Activated T-helper 17 cell treated with anti-CD3 and anti-CD28 coated beads, Interleukin-2, amount 50 U/mL, for 72 hours (primary cell): Measurements from ENCODE around the gene TP53I11. TPM values are rescaled to one million over a fixed set of nuclear protein-coding genes. Genes with fewer than 3 reads are reported as not detected.

Experiments used
- ATAC-seq: fragments of 150-1000 bp; cut with Tn5 transposase; replicated peaks from 2 replicates; pipeline ENCODE4 v1.10.0; 2021; ENCODE audit warnings: mild to moderate bottlenecking, moderate library complexity
- H3K27ac Mint-ChIP-seq: one replicate; pipeline ENCODE4 v1.8.0; 2022; ENCODE audit warnings: mixed read lengths
- H3K27me3 Mint-ChIP-seq: one replicate; pipeline ENCODE4 v1.8.0; 2022; ENCODE audit warnings: mixed read lengths
- H3K36me3 Mint-ChIP-seq: one replicate; pipeline ENCODE4 v1.8.0; 2022; ENCODE audit warnings: low read depth, mild to moderate bottlenecking, mixed read lengths
- H3K4me1 Mint-ChIP-seq: one replicate; pipeline ENCODE4 v1.8.0; 2022; ENCODE audit warnings: mixed read lengths
- H3K4me3 Mint-ChIP-seq: one replicate; pipeline ENCODE4 v1.8.0; 2022; ENCODE audit warnings: mild to moderate bottlenecking, mixed read lengths
- H3K9me3 Mint-ChIP-seq: one replicate; pipeline ENCODE4 v1.8.0; 2022; ENCODE audit warnings: mixed read lengths
- total RNA-seq, 2 donors: library from RNA; stranded (reverse); gene quantifications; one replicate each; pipeline ENCODE4 v1.2.3, GENCODE V29; 2022

TP53I11 gene, protein sequence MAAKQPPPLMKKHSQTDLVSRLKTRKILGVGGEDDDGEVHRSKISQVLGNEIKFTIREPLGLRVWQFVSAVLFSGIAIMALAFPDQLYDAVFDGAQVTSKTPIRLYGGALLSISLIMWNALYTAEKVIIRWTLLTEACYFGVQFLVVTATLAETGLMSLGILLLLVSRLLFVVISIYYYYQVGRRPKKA
- 1 to 10 TPM; 3.8 to 6.4 TPM for total RNA-seq

DNA sequence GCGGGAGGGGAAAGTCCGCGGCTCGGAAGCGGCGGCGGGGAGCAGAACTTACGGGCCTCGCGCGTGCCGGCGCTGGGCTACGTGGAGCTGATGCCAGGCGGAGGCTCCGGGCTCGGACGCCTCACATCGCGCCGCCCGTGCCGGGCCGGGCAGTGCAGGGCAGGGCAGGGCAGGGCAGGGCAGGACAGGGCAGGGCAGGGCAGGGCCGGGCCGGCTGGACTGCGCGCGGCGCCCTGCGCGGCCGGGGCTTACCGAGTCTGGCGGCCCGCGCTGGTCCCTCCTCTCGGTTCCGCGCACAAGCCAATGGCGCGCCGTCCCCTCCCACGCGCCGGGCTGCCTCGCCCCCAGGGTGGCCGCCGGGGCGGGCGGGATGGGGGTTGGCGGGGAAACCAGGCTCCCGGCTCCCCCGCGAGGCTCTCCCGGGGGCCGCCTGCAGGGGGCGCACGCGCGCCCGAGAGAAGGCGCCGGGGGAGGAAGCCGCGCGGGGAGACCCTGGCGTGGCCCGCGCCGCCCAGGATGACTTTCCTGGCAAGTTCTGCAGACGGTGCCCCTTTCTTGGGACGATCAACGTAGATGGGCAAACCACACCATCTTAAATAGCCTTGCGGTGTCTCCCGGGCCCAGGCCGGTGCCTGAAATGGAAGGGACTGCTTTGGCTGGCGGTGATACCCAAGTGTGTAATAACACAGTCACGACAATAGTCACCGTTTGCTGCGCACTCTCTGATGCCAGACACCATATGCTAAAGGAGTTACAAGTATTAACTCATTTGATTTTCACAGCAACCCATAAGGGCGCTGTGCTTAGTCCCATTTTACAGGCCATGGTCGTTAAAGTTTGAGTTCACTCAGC is at the start of gene TP53I11:
Gene TP53I11 (minus strand): TSS at position 259 of the 852 bp plus-strand sequence. CDS start 12,548 bp downstream, outside the sequence.
- H3K27ac Mint-ChIP-seq: no peak within 1 kb of the TSS
- peak; percentile 79 for ATAC-seq
- peaks cover 19% of the 10 kb centered on the region for H3K27me3 Mint-ChIP-seq
- H3K4me1 Mint-ChIP-seq: peaks cover 4% of the 10 kb centered on the region
- no peaks in the 10 kb centered on the region for H3K9me3 Mint-ChIP-seq
- no peaks in the 10 kb centered on the region for H3K36me3 Mint-ChIP-seq
- peak within 1 kb of the TSS; percentile 61 for H3K4me3 Mint-ChIP-seq

- Mint-ChIP-seq H3K9me3 (no peaks in the 10 kb centered on the region), H3K27me3 (peaks cover 14% of the 10 kb centered on the region), H3K27ac (no peak overlapping the region), H3K4me1 (no peaks in the 10 kb centered on the region), H3K36me3 (no peaks in the 10 kb centered on the region), H3K4me3 (no peak overlapping the region)
- ATAC-seq: no peak
Observed at GRCh38 chr11:44999068-44999467, 48.4 kb upstream of the TP53I11 start.

DNA sequence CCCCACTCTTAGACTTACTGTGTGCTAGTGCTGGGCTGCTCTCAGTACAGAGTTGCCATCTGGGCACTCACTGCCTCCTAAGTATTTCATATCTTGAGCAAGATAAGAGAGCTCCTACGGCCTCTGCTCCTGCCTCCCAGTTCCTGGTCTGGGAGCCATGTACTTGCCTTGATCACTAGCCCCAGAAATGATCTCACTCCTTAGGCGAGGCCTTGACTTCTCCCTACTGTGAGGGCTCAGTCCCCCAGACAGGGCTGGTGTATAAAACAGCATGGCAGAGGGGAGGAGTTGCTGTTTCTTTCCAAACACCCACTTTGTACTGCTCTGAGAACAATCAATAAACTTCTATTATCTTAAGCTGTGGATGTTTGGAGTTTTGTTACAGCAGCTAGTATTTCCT is 47.4 kb upstream of the TP53I11 start:
- no peaks in the 10 kb centered on the region for H3K4me1 Mint-ChIP-seq
- no peak for ATAC-seq
- no peak overlapping the region for H3K4me3 Mint-ChIP-seq
- no peak overlapping the region for H3K27ac Mint-ChIP-seq
- H3K9me3 Mint-ChIP-seq: no peaks in the 10 kb centered on the region
- peaks cover 10% of the 10 kb centered on the region for H3K27me3 Mint-ChIP-seq
- H3K36me3 Mint-ChIP-seq: no peaks in the 10 kb centered on the region

DNA sequence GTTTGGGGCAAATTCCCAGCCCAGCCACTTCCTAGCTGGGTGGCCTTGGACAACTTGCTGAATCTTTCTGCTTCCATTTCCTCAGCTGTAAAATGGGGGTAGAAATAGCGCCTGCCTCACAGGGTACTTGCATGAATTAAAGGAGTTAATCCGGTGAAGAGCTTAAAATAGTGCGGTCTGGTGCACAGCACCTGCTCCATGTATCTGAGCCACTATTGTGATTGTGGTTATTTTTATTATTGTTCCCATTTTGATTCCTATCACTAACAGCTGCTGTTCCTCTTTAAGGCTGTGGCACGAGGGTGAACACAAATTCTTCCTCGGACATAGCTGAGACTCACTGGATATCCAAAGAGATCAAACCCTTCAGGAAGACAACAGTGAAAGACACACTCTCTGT is 46.9 kb upstream of the TP53I11 start:
- ATAC-seq: no peak
- no peak overlapping the region for H3K4me3 Mint-ChIP-seq
- H3K4me1 Mint-ChIP-seq: no peaks in the 10 kb centered on the region
- no peak overlapping the region for H3K27ac Mint-ChIP-seq
- no peaks in the 10 kb centered on the region for H3K9me3 Mint-ChIP-seq
- H3K36me3 Mint-ChIP-seq: no peaks in the 10 kb centered on the region
- H3K27me3 Mint-ChIP-seq: peaks cover 7% of the 10 kb centered on the region

DNA sequence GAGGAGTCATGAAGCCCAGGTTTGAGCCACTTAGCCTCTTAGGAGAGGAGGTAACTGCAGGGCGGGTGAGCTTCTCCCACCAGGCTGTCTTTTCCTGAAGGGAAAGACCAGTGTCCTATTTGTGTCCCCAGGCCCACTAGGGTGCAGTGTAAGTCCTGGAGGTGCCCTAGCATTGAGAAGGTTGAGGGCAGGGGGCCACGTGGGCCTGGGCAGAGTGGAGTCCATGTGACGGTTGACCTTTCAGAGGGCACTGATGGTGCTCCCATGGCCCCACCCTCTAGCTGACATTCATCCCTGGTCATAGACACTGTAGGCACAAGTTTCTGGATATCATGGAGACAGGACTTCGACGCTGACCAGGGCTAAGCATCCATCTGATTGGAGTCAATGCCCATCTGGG is 44.1 kb upstream of the TP53I11 start:
- ATAC-seq: no peak
- Mint-ChIP-seq H3K4me1 (no peaks in the 10 kb centered on the region), H3K4me3 (no peak overlapping the region), H3K36me3 (no peaks in the 10 kb centered on the region), H3K9me3 (no peaks in the 10 kb centered on the region), H3K27ac (no peak overlapping the region), H3K27me3 (peaks cover 3% of the 10 kb centered on the region)

GRCh38 chr11:44993971-44994704 is 43.5 kb upstream of the TP53I11 start:
- H3K4me3 Mint-ChIP-seq: no peak overlapping the region
- peaks cover 3% of the 10 kb centered on the region for H3K27me3 Mint-ChIP-seq
- H3K36me3 Mint-ChIP-seq: no peaks in the 10 kb centered on the region
- no peak overlapping the region for H3K27ac Mint-ChIP-seq
- no peaks in the 10 kb centered on the region for H3K4me1 Mint-ChIP-seq
- no peak for ATAC-seq
- H3K9me3 Mint-ChIP-seq: no peaks in the 10 kb centered on the region

DNA sequence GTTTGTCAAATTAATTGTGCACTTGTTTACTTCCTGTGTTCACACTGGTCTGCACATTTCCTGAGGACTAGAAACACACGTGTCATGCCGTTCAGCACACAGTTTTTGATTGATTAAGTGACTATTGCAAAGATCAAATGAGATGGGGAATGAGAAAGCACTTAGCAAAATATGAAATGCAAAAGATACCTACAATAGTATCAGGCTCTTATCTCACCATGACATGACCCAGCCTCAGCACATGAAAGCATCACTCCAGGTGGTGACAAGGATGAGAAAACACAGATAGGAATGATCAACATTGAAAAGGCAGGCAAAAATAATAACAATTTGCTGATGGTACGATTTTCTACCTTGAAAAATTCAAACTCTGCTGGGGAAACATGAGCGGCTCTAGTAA is 42.1 kb upstream of the TP53I11 start:
- Mint-ChIP-seq H3K4me3 (no peak overlapping the region), H3K27ac (no peak overlapping the region), H3K9me3 (no peaks in the 10 kb centered on the region), H3K4me1 (no peaks in the 10 kb centered on the region), H3K27me3 (peaks cover 3% of the 10 kb centered on the region), H3K36me3 (no peaks in the 10 kb centered on the region)
- no peak for ATAC-seq

DNA sequence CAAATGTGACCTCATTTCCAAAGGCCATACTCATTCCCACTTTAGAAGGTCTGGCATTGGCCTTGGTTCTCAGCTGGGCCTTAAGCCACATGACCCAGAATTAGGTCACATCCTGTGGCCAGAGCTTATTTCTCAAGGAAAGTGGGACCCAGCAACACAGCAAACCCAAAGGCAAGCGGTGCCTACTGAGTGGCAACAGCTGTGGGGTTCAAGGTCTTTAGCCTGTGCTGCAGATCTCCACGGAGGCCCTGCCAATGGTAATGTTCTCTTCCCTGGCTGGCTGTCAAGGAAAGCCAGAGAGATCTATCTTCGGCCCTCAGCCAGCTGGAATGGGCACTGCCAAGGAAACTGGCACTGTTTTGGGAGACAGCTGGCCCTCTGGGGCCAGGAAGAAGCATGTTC is 41.5 kb upstream of the TP53I11 start:
- Mint-ChIP-seq H3K27ac (no peak overlapping the region), H3K27me3 (peaks cover 3% of the 10 kb centered on the region), H3K9me3 (no peaks in the 10 kb centered on the region), H3K4me3 (no peak overlapping the region), H3K4me1 (no peaks in the 10 kb centered on the region), H3K36me3 (no peaks in the 10 kb centered on the region)
- no peak for ATAC-seq

DNA sequence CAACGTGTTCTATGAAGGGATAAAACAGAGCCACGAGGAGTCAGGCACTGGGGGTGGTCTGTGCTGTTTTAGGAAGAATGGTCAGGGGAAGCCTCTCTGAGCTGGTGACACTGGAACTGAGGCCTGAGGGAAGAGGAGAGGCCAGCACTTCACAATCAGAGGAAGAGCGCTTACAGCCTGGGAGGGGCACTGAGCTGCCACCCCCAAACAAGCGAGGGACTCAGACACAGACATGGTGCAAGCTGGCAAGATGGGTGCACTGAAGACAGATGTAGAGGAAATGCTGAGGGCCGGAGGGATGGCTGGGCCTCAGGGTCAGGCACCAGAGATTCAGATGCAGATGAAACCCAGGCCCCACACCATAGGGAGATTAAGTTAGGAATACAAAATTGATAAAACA is 40.0 kb upstream of the TP53I11 start:
- no peaks in the 10 kb centered on the region for H3K9me3 Mint-ChIP-seq
- H3K27ac Mint-ChIP-seq: no peak overlapping the region
- H3K4me1 Mint-ChIP-seq: no peaks in the 10 kb centered on the region
- H3K27me3 Mint-ChIP-seq: peaks cover 3% of the 10 kb centered on the region
- no peak for ATAC-seq
- no peaks in the 10 kb centered on the region for H3K36me3 Mint-ChIP-seq
- no peak overlapping the region for H3K4me3 Mint-ChIP-seq

DNA sequence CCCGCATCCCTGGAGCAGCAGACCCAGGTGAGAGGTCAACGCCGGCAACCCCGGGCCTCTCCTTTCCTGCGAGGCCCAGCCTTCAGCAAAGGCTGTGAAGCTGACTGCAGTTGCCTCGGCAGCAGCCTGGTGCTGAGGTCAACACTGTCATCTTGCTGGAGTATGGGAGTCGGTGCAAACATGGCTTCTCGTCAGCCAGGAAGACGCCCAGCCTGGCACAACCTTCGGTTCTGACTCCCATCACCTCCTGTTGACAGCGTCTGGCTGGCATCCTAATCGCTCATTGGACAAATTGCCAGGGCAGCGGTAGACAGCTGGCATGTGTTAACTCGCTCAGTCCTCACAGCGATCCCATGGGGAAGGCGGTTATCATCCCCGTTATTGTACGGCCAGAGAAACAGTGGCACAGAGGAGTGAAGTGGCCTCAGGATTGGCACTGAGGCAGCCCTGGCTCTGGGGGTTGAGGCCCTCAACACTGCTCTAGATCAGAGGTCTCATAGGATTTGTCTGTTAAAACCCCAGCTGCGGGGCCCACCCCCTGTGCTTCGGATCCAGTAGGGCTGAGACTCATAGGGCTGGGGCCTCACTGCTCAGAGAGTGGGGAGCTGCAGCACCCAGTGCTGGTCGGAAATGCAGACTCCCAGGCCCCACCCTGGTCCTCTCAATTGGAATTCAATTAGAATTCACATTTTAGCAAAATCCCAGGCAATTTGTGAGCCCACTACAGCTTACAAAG is 39.3 kb upstream of the TP53I11 start:
- no peak overlapping the region for H3K4me3 Mint-ChIP-seq
- H3K9me3 Mint-ChIP-seq: no peaks in the 10 kb centered on the region
- H3K36me3 Mint-ChIP-seq: no peaks in the 10 kb centered on the region
- H3K27ac Mint-ChIP-seq: no peak overlapping the region
- ATAC-seq: no peak
- H3K27me3 Mint-ChIP-seq: peaks cover under 1% of the 10 kb centered on the region
- H3K4me1 Mint-ChIP-seq: no peaks in the 10 kb centered on the region

DNA sequence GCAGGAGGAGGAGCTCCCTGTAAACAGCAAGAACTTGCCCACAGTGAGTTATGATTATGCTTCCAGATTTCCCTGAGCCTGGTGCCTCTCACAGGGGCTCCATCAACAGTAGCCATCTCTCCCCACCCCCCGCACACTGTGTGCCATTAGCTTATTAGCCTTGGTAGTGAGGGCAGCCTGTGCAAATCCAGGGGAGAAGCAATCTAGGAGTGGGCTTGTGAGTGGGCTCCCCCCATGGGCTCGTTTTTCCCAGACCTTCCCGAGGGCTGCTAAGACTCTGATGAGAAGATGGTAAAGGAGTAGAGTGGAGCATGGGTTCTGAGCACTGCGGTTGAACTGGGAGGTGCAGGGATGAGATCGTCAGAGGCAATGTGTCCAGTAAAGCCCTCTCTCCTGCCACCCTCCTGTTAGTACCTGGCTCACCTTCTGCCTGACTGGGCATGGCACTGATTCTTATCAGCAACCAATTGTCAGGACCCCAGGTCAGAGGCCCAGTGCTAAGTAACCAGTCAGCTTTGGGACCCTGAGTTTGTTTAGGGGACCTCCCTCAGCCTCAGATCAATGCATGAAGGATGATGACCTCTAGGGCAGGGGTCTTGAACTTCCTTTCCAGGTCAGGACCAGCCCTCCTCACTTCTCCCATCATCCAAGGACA is 38.4 kb upstream of the TP53I11 start:
- Mint-ChIP-seq H3K9me3 (no peaks in the 10 kb centered on the region), H3K27ac (no peak overlapping the region), H3K4me3 (no peak overlapping the region), H3K36me3 (no peaks in the 10 kb centered on the region), H3K27me3 (no peaks in the 10 kb centered on the region), H3K4me1 (no peaks in the 10 kb centered on the region)
- no peak for ATAC-seq

DNA sequence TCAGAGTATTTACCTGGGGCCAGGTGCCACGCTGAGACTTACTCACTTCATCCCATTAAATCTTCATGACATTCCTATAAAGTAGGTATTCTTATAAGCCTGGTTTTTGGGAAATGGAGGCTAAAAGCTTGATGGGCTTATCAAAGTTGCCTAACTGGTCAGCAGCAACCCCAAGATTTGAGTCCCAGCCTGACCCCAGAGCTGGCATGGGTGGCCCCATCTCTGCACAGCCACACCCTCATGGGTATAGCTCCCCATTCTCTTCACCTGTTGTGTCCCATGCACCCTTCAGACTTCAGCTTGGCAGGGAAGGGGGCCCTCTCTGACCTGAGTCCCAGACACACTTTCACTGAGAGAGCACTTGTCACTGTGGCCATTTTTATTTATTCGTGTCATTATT is 37.4 kb upstream of the TP53I11 start:
- H3K27me3 Mint-ChIP-seq: no peaks in the 10 kb centered on the region
- no peak overlapping the region for H3K4me3 Mint-ChIP-seq
- H3K36me3 Mint-ChIP-seq: no peaks in the 10 kb centered on the region
- H3K9me3 Mint-ChIP-seq: no peaks in the 10 kb centered on the region
- no peak for ATAC-seq
- H3K4me1 Mint-ChIP-seq: no peaks in the 10 kb centered on the region
- no peak overlapping the region for H3K27ac Mint-ChIP-seq

DNA sequence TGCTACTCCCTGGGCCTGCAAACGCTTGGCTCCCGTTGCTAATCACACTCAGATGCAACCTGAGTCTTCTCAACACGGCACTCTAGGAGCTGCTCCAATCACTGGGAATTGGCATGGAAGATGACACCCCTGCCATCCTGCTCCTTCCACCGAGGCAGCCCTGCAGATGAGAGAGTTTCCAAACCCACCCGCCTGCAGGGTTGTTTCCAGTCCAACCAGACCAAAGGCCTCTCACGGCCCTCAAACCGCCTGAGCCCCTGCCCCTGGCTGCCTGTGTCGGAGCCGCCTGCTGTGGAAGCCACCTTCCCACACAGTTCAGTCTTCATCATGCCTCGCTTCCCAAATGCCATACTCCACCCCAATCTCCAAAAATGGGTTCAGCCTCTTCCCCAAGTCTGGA is 36.8 kb upstream of the TP53I11 start:
- no peak overlapping the region for H3K27ac Mint-ChIP-seq
- H3K4me3 Mint-ChIP-seq: no peak overlapping the region
- ATAC-seq: no peak
- H3K36me3 Mint-ChIP-seq: no peaks in the 10 kb centered on the region
- H3K9me3 Mint-ChIP-seq: no peaks in the 10 kb centered on the region
- no peaks in the 10 kb centered on the region for H3K27me3 Mint-ChIP-seq
- no peaks in the 10 kb centered on the region for H3K4me1 Mint-ChIP-seq

DNA sequence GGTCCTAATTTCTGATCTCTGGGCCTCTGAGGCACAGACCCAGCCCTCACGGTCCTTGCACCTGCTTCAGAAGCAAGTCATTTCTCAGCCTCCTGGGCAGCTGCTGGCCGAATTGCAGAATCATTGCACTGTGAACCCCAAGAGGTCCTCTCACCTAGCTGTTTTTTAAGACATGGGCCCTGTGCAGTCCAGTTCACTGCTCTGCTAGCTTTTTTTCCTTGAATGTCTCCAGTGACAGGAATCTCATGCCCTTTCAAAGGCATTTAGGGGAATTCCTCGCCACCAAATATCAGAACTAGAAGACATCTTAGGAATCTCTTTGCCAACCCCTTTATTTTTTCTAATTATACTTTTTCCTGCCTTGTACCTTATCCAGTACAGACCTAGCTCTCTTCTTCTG is 35.6 kb upstream of the TP53I11 start:
- H3K4me1 Mint-ChIP-seq: no peaks in the 10 kb centered on the region
- no peaks in the 10 kb centered on the region for H3K27me3 Mint-ChIP-seq
- ATAC-seq: no peak
- no peak overlapping the region for H3K4me3 Mint-ChIP-seq
- H3K27ac Mint-ChIP-seq: no peak overlapping the region
- H3K36me3 Mint-ChIP-seq: no peaks in the 10 kb centered on the region
- H3K9me3 Mint-ChIP-seq: no peaks in the 10 kb centered on the region
